ENCODE measurements around the gene NRAS.

NRAS gene

GRCh38 chr1:114710360-114710759, 6.2 kb downstream of the NRAS start:
- ATAC-seq, result no peak
- no peak for DNase-seq
- no peak overlapping the region for H3K4me3 Mint-ChIP-seq
- H3K27ac Mint-ChIP-seq, result no peak overlapping the region
- H3K4me1 Mint-ChIP-seq, result peaks cover 11% of the 10 kb centered on the region
- no peaks in the 10 kb centered on the region for H3K27me3 Mint-ChIP-seq
- H3K36me3 Mint-ChIP-seq (ENCODE audit: low read depth), result peaks cover 52% of the 10 kb centered on the region
- H3K9me3 Mint-ChIP-seq, result no peaks in the 10 kb centered on the region

- Mint-ChIP-seq H3K36me3 (ENCODE audit: low read depth) (peaks cover 43% of the 10 kb centered on the region), H3K27ac (no peak overlapping the region), H3K4me3 (no peak overlapping the region), H3K4me1 (peaks cover 3% of the 10 kb centered on the region), H3K27me3 (no peaks in the 10 kb centered on the region), H3K9me3 (no peaks in the 10 kb centered on the region)
- DNase-seq, result no peak
- no peak for ATAC-seq
These were observed 9.0 kb downstream of the NRAS start for GRCh38 chr1:114707604-114708003.

GRCh38 chr1:114703242-114703641, 13.3 kb downstream of the NRAS start:
- ATAC-seq, result no peak
- no peaks in the 10 kb centered on the region for H3K9me3 Mint-ChIP-seq
- H3K4me3 Mint-ChIP-seq, result no peak overlapping the region
- peaks cover 17% of the 10 kb centered on the region for H3K36me3 Mint-ChIP-seq (ENCODE audit: low read depth)
- DNase-seq, result no peak
- H3K27me3 Mint-ChIP-seq, result no peaks in the 10 kb centered on the region
- no peak overlapping the region for H3K27ac Mint-ChIP-seq
- peaks cover 3% of the 10 kb centered on the region for H3K4me1 Mint-ChIP-seq

GRCh38 chr1:114702737-114703136, 13.8 kb downstream of the NRAS start:
- ATAC-seq (no peak), DNase-seq (no peak)
- H3K9me3 Mint-ChIP-seq, result no peaks in the 10 kb centered on the region
- peaks cover 3% of the 10 kb centered on the region for H3K4me1 Mint-ChIP-seq
- peaks cover 14% of the 10 kb centered on the region for H3K36me3 Mint-ChIP-seq (ENCODE audit: low read depth)
- H3K27ac Mint-ChIP-seq, result no peak overlapping the region
- no peak overlapping the region for H3K4me3 Mint-ChIP-seq
- H3K27me3 Mint-ChIP-seq, result no peaks in the 10 kb centered on the region

- Mint-ChIP-seq H3K27me3 (peaks cover 2% of the 10 kb centered on the region), H3K4me3 (no peak overlapping the region), H3K36me3 (ENCODE audit: low read depth) (peaks cover 6% of the 10 kb centered on the region), H3K9me3 (no peaks in the 10 kb centered on the region), H3K27ac (no peak overlapping the region), H3K4me1 (peaks cover under 1% of the 10 kb centered on the region)
- DNase-seq, result no peak
- ATAC-seq, result no peak
These were observed 14.6 kb downstream of the NRAS start for GRCh38 chr1:114701931-114702330.

GRCh38 chr1:114700036-114700600, 16.5 kb downstream of the NRAS start:
- no peak for ATAC-seq
- Mint-ChIP-seq H3K36me3 (ENCODE audit: low read depth) (no peaks in the 10 kb centered on the region), H3K9me3 (no peaks in the 10 kb centered on the region), H3K27me3 (peaks cover 9% of the 10 kb centered on the region), H3K4me1 (no peaks in the 10 kb centered on the region), H3K27ac (no peak overlapping the region), H3K4me3 (no peak overlapping the region)
- no peak for DNase-seq

GRCh38 chr1:114696810-114697209, 19.8 kb downstream of the NRAS start:
- no peak for DNase-seq
- H3K9me3 Mint-ChIP-seq, result no peaks in the 10 kb centered on the region
- no peaks in the 10 kb centered on the region for H3K4me1 Mint-ChIP-seq
- ATAC-seq, result no peak
- no peaks in the 10 kb centered on the region for H3K36me3 Mint-ChIP-seq (ENCODE audit: low read depth)
- H3K4me3 Mint-ChIP-seq, result no peak overlapping the region
- peaks cover 10% of the 10 kb centered on the region for H3K27me3 Mint-ChIP-seq
- no peak overlapping the region for H3K27ac Mint-ChIP-seq

- H3K9me3 Mint-ChIP-seq, result no peaks in the 10 kb centered on the region
- ATAC-seq, result no peak
- no peak within 1 kb of the TSS for H3K27ac Mint-ChIP-seq
- peaks cover 10% of the 10 kb centered on the region for H3K27me3 Mint-ChIP-seq
- no peak for DNase-seq
- H3K36me3 Mint-ChIP-seq (ENCODE audit: low read depth), result no peaks in the 10 kb centered on the region
- no peaks in the 10 kb centered on the region for H3K4me1 Mint-ChIP-seq
- H3K4me3 Mint-ChIP-seq, result no peak within 1 kb of the TSS
These were observed 21.0 kb downstream of the NRAS start, which contains the start of gene AMPD1 for GRCh38 chr1:114695430-114696058. Gene AMPD1, minus strand, starts transcription at chr1:114695546. Its CDS starts 75 bp downstream, at chr1:114695471.

- ATAC-seq (no peak), DNase-seq (no peak)
- Mint-ChIP-seq H3K4me1 (no peaks in the 10 kb centered on the region), H3K27me3 (peaks cover 10% of the 10 kb centered on the region), H3K9me3 (no peaks in the 10 kb centered on the region), H3K4me3 (no peak overlapping the region), H3K27ac (no peak overlapping the region), H3K36me3 (ENCODE audit: low read depth) (no peaks in the 10 kb centered on the region)
These were observed 21.8 kb downstream of the NRAS start for GRCh38 chr1:114694540-114695310.

GRCh38 chr1:114692947-114693346, 23.6 kb downstream of the NRAS start:
- H3K4me3 Mint-ChIP-seq, result no peak overlapping the region
- ATAC-seq (no peak), DNase-seq (no peak)
- H3K4me1 Mint-ChIP-seq, result no peaks in the 10 kb centered on the region
- no peaks in the 10 kb centered on the region for H3K9me3 Mint-ChIP-seq
- H3K27ac Mint-ChIP-seq, result no peak overlapping the region
- H3K27me3 Mint-ChIP-seq, result peaks cover 13% of the 10 kb centered on the region
- H3K36me3 Mint-ChIP-seq (ENCODE audit: low read depth), result no peaks in the 10 kb centered on the region

GRCh38 chr1:114691061-114691460, 25.5 kb downstream of the NRAS start:
- H3K9me3 Mint-ChIP-seq, result no peaks in the 10 kb centered on the region

GRCh38 chr1:114690148-114690547, 26.4 kb downstream of the NRAS start:
- H3K36me3 Mint-ChIP-seq (ENCODE audit: low read depth), result no peaks in the 10 kb centered on the region
- H3K27ac Mint-ChIP-seq, result no peak overlapping the region
- H3K4me3 Mint-ChIP-seq, result no peak overlapping the region
- DNase-seq (no peak), ATAC-seq (no peak)
- H3K4me1 Mint-ChIP-seq, result no peaks in the 10 kb centered on the region
- no peaks in the 10 kb centered on the region for H3K9me3 Mint-ChIP-seq
- H3K27me3 Mint-ChIP-seq, result peaks cover 14% of the 10 kb centered on the region

More at GRCh38 chr1:114691061-114691460, 25.5 kb downstream of the NRAS start:
- DNase-seq (no peak), ATAC-seq (no peak)
- Mint-ChIP-seq H3K27ac (no peak overlapping the region), H3K36me3 (ENCODE audit: low read depth) (no peaks in the 10 kb centered on the region), H3K4me1 (no peaks in the 10 kb centered on the region), H3K27me3 (peaks cover 20% of the 10 kb centered on the region), H3K4me3 (no peak overlapping the region)

- H3K27ac Mint-ChIP-seq, result no peak overlapping the region
- DNase-seq (no peak), ATAC-seq (no peak)
- H3K36me3 Mint-ChIP-seq (ENCODE audit: low read depth), result no peaks in the 10 kb centered on the region
- no peak overlapping the region for H3K4me3 Mint-ChIP-seq
- H3K27me3 Mint-ChIP-seq, result peaks cover 21% of the 10 kb centered on the region
- H3K9me3 Mint-ChIP-seq, result no peaks in the 10 kb centered on the region
- H3K4me1 Mint-ChIP-seq, result no peaks in the 10 kb centered on the region
These were observed 28.0 kb downstream of the NRAS start for GRCh38 chr1:114688526-114688925.

- ATAC-seq, result no peak
These were observed 30.7 kb downstream of the NRAS start for GRCh38 chr1:114685851-114686250.

GRCh38 chr1:114677691-114678090, 38.9 kb downstream of the NRAS start:
- peaks cover 26% of the 10 kb centered on the region for H3K27me3 Mint-ChIP-seq
- no peaks in the 10 kb centered on the region for H3K36me3 Mint-ChIP-seq (ENCODE audit: low read depth)
- H3K9me3 Mint-ChIP-seq, result no peaks in the 10 kb centered on the region
- H3K4me3 Mint-ChIP-seq, result no peak overlapping the region
- no peaks in the 10 kb centered on the region for H3K4me1 Mint-ChIP-seq
- DNase-seq (no peak), ATAC-seq (no peak)
- no peak overlapping the region for H3K27ac Mint-ChIP-seq

More at GRCh38 chr1:114685851-114686250, 30.7 kb downstream of the NRAS start:
- Mint-ChIP-seq H3K27ac (no peak overlapping the region), H3K4me3 (no peak overlapping the region), H3K4me1 (no peaks in the 10 kb centered on the region), H3K9me3 (no peaks in the 10 kb centered on the region), H3K27me3 (peaks cover 25% of the 10 kb centered on the region), H3K36me3 (ENCODE audit: low read depth) (no peaks in the 10 kb centered on the region)
- no peak for DNase-seq
